GOT3 (cell line): ENCODE results near the gene KRTAP25-1.

Experiments
- DNase-seq: peaks from one replicate; lab custom pipeline; 2025; ENCODE audit warnings: mixed read lengths; lab: John Stamatoyannopoulos, UW

KRTAP25-1 gene

DNA sequence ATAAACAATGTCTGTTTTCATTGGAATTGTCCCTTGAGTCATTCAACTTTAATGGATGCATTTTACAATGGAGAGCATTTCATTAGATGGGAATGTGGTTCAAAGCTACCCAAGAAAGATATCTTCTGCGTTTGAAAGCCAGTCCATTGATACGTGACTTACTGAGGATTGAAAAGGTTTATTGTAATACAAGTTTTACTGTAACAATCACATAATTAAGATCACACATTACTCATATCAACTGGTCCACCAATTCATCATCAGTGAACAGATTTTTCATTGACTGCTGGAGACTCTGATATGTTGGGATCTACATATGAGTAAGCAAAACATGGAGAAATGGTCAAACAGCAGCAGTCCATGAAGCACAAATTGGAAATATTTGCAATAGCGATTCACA is 39.4 kb downstream of the KRTAP25-1 start:
- DNase-seq = no peak

DNA sequence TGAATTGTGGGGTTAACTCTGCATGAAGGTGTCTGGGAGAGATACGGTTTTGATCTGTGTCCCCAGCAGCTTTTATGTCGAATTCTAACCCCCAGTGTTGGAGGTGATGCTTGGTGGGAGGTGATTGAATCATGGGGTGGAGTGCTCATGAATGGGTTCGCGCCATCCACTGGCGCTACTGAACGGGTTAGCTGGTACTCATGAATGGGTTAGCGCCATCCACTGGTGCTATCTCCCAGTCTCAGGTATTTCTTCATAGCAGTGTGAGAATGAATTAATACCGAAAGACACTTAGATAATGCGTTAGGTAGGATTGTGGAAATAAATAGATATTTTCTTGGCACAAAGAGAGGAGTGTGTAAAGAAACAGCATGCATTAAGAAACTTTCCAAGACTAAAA is 40.5 kb downstream of the KRTAP25-1 start:
- DNase-seq = no peak

DNA sequence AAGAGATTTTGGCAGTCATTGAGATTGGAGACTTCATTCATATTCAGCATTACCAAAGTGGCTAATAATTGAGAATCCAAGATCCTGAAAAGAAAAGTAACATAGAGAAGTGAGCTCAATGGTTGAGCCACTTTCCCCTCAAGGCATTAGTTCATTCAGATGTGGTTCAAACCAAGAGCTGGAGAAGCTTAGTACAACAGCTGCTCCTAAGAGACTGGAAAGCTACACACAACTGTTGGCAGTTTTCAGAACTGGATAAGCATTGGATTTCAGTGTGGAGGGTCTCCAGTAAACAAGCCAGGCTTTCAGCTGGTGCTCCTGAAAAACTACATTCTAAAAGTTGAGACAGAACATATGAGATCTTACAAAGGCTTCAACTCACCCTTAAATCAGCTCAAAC is 44.3 kb downstream of the KRTAP25-1 start:
- no peak for DNase-seq

DNA sequence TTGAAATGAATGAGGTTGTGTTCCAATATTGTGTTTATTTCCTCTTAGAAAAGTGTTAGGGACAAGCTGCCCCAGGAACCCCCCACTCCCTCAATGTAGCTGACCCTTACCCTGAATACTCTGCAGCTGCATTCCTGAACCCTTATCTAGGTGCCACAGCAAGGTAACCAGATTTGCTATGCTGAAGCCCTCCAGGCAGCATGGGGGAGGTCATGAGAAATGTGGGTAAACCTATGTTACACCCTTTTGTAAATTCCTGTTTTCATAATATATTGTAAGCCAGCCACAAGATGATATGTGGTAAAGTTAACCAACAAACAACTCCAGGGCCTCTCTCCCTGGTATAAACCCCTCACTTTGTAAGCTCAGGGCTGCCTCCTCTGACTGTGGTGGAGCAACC is 45.6 kb downstream of the KRTAP25-1 start:
- DNase-seq = no peak

DNA sequence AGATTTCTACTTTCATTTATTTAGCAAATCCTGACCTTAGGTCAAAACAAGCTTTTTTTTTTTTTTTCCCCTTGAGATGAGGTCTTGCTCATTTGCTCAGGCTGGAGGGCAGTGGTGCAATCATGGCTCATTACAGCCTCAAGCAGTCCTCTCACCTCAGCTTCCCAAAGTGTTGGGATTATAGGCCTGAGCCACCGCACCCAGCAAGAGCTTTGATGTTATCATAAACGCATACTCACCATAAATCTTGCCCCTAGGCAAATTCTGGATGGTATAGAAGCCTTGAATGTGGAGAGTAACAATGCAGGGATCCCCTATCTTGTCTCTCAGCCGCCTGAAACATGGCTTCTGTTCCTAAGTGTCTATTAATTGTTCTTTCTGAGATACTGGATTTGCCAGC is 48.7 kb downstream of the KRTAP25-1 start:
- no peak for DNase-seq
